ENCODE measurements around the gene GSG1.

Gene GSG1

GRCh38 chr12:13103391-13104033, at the start of gene GSG1:
TSS of gene GSG1 (minus strand) at chr12:13103667. CDS start at chr12:13103512, 155 bp downstream.
- H3K36me3 ChIP-seq (replicated peaks) = no peaks in the 10 kb centered on the region
- no peak for TF ChIP-seq CTCF (IDR thresholded peaks at IDR 0.05; ENCODE audit: low read depth, low read length, missing control alignments)
- DNase-seq = no peak
- in situ Hi-C loops (cut with HindIII; ENCODE audit: low pct_ligation_motif_present, low sequenced_read_pairs) = no loop called here
- peak within 1 kb of the TSS; percentile 94 for H3K27ac ChIP-seq
- H3K4me3 ChIP-seq (ENCODE audit: low read depth, low read length) = no peak within 1 kb of the TSS
- no peaks in the 10 kb centered on the region for H3K27me3 ChIP-seq (replicated peaks)

DNA sequence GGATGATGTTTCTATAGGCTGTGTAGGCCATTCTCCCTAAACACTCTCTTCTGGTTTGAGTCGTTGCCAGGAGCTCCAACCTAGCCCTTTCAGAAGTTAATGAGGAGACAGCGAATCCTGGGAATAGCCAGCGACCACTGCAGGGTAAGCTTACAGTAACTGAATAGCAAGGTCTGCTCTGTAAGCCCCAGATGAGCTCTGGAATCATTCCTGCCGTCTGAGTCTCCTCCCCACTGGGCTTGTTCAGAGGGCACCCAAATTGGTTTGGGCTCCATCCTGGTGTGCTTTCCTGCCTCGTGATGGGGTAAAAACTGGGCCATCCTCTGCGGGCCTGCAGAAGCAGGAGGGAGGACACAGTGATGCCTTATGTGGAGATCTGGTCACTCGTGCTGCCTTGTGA, 49.7 kb upstream of the GSG1 start:
- TF ChIP-seq CTCF (IDR thresholded peaks at IDR 0.05; ENCODE audit: low read depth, low read length, missing control alignments) = no peak
- H3K27ac ChIP-seq = no peak overlapping the region
- no peaks in the 10 kb centered on the region for H3K36me3 ChIP-seq (replicated peaks)
- no peak for DNase-seq
- no peaks in the 10 kb centered on the region for H3K27me3 ChIP-seq (replicated peaks)
- no peak overlapping the region for H3K4me3 ChIP-seq (ENCODE audit: low read depth, low read length)
- in situ Hi-C loops (cut with HindIII; ENCODE audit: low pct_ligation_motif_present, low sequenced_read_pairs) = no loop called here

DNA sequence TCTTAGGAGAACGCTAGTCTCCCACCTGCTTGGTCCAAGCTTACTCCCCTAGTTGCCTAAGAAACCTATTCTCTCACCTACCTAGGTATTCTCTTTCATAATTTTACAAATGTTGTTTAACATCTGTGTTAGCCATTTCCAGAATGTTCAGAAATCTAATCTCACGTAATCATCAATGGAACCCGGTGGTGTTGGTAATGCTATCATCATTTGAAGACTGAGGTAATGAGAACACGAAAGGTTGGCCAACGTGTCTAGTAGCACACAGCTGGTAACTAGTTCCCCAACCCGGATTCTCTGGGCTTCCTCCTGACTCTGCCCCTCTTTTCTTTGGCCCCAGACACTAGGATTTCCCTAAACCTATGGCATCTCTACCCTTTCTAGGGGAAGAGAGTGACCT, 49.3 kb upstream of the GSG1 start:
- Histone ChIP-seq H3K4me3 (ENCODE audit: low read depth, low read length) (no peak overlapping the region), H3K27me3 (replicated peaks) (no peaks in the 10 kb centered on the region), H3K27ac (no peak overlapping the region), H3K36me3 (replicated peaks) (no peaks in the 10 kb centered on the region)
- no peak for TF ChIP-seq CTCF (IDR thresholded peaks at IDR 0.05; ENCODE audit: low read depth, low read length, missing control alignments)
- in situ Hi-C loops (cut with HindIII; ENCODE audit: low pct_ligation_motif_present, low sequenced_read_pairs) = no loop called here
- DNase-seq = no peak

- in situ Hi-C loops (cut with HindIII; ENCODE audit: low pct_ligation_motif_present, low sequenced_read_pairs) = no loop called here
- H3K27me3 ChIP-seq (replicated peaks) = no peaks in the 10 kb centered on the region
- TF ChIP-seq CTCF (IDR thresholded peaks at IDR 0.05; ENCODE audit: low read depth, low read length, missing control alignments) = no peak
Measured at GRCh38 chr12:13152281-13152680, 48.8 kb upstream of the GSG1 start.

GRCh38 chr12:13149411-13149810, 45.9 kb upstream of the GSG1 start:
- in situ Hi-C loops (cut with HindIII; ENCODE audit: low pct_ligation_motif_present, low sequenced_read_pairs) = no loop called here
- no peak overlapping the region for H3K27ac ChIP-seq
- H3K27me3 ChIP-seq (replicated peaks) = no peaks in the 10 kb centered on the region
- no peak for TF ChIP-seq CTCF (IDR thresholded peaks at IDR 0.05; ENCODE audit: low read depth, low read length, missing control alignments)
- no peak for DNase-seq
- H3K4me3 ChIP-seq (ENCODE audit: low read depth, low read length) = no peak overlapping the region
- H3K36me3 ChIP-seq (replicated peaks) = no peaks in the 10 kb centered on the region

More at GRCh38 chr12:13152281-13152680, 48.8 kb upstream of the GSG1 start:
- no peak for DNase-seq
- H3K4me3 ChIP-seq (ENCODE audit: low read depth, low read length) = no peak overlapping the region
- H3K36me3 ChIP-seq (replicated peaks) = no peaks in the 10 kb centered on the region
- H3K27ac ChIP-seq = no peak overlapping the region

DNA sequence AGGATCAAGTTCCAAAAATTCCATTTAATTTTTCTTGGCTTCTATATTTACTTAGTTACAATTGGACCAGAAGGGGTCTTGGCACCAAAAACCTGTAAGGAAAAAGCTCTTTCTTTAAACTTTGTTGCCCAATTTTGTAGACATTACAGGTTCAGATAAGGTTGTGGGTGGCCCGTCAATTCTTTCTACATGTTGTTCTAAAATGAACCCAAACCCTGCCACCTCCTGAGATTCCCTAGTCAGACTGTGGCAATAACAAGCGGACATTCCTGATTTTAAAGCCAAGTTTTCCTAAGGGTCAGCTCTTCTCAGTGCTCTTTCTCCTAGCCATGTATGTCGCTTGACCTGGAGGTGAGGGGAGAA, 45.0 kb upstream of the GSG1 start:
- no peak for DNase-seq
- Histone ChIP-seq H3K27ac (no peak overlapping the region), H3K4me3 (ENCODE audit: low read depth, low read length) (no peak overlapping the region), H3K36me3 (replicated peaks) (no peaks in the 10 kb centered on the region), H3K27me3 (replicated peaks) (no peaks in the 10 kb centered on the region)
- in situ Hi-C loops (cut with HindIII; ENCODE audit: low pct_ligation_motif_present, low sequenced_read_pairs) = no loop called here
- TF ChIP-seq CTCF (IDR thresholded peaks at IDR 0.05; ENCODE audit: low read depth, low read length, missing control alignments) = no peak

All from brain microvascular endothelial cell (primary cell).